Left renal cortex interstitium (tissue), 4 donors: ENCODE data around the gene EDAR. TPM values are rescaled to one million over a fixed set of nuclear protein-coding genes. Genes with fewer than 3 reads are reported as not detected.
A peak's percentile ranks its signal among the peaks of the same experiment; 100 is the strongest.

Source experiments
- DNase-seq, 4 donors: peaks; one replicate each; pipeline ENCODE4 v3.0.0-alpha.2; 2013; ENCODE audit warnings: low read depth in 4 of 4, low spot score in 2 of 4, missing footprints in 1 of 4
- polyA plus RNA-seq, 4 donors: library from polyadenylated mRNA; unstranded; fragments of 120-200 nt; gene quantifications; one replicate each; pipeline ENCODE4 v1.2.1, GENCODE V29; 2013; ENCODE audit not compliant: insufficient read length in 4 of 4

The EDAR gene
- polyA plus RNA-seq = 1 to 10 TPM; 2.5 to 3.6 (median 3.3) TPM

- peak in 2 of 4 donors; percentile 59 to 77 for DNase-seq
Measured at GRCh38 chr2:108988796-108989713, at the start of gene EDAR. EDAR (minus strand) TSS chr2:108989220; CDS start chr2:108931014, 58,206 bp downstream.

- DNase-seq = no peak
Measured at GRCh38 chr2:109033171-109033570, 44.2 kb upstream of the EDAR start.

- peak in 1 of 4 donors; percentile 62 for DNase-seq
Measured at GRCh38 chr2:109032229-109032820, 43.3 kb upstream of the EDAR start.

GRCh38 chr2:109031476-109032228 is 42.6 kb upstream of the EDAR start:
- DNase-seq = peak in 2 of 4 donors; percentile 55 to 62

- DNase-seq = no peak
Measured at GRCh38 chr2:109030870-109031475, 42.0 kb upstream of the EDAR start.

GRCh38 chr2:109029490-109030201 is 40.6 kb upstream of the EDAR start:
- DNase-seq = no peak

- DNase-seq = no peak
Measured at GRCh38 chr2:109028738-109029489, 39.9 kb upstream of the EDAR start.

GRCh38 chr2:109028277-109028676 is 39.3 kb upstream of the EDAR start:
- DNase-seq = no peak

GRCh38 chr2:109027702-109028101 is 38.7 kb upstream of the EDAR start:
- no peak for DNase-seq

- no peak for DNase-seq
Measured at GRCh38 chr2:109024477-109024876, 35.5 kb upstream of the EDAR start.

- no peak for DNase-seq
Measured at GRCh38 chr2:109021895-109022300, 32.9 kb upstream of the EDAR start.

- DNase-seq = no peak
Measured at GRCh38 chr2:109020217-109020637, 31.2 kb upstream of the EDAR start.

- no peak for DNase-seq
Measured at GRCh38 chr2:109018452-109018851, 29.4 kb upstream of the EDAR start.

GRCh38 chr2:109017017-109017416 is 28.0 kb upstream of the EDAR start:
- no peak for DNase-seq

GRCh38 chr2:109016376-109016775 is 27.4 kb upstream of the EDAR start:
- DNase-seq = no peak

GRCh38 chr2:109014476-109014875 is 25.5 kb upstream of the EDAR start:
- no peak for DNase-seq

GRCh38 chr2:109013051-109013450 is 24.0 kb upstream of the EDAR start:
- DNase-seq = no peak

GRCh38 chr2:109009920-109010610 is 21.0 kb upstream of the EDAR start:
- no peak for DNase-seq

- no peak for DNase-seq
Measured at GRCh38 chr2:109006971-109007370, 18.0 kb upstream of the EDAR start.
